H4 (cell line): Measurements from ENCODE around the gene TMLHE. TPM values are rescaled to one million over a fixed set of nuclear protein-coding genes. Genes with fewer than 3 reads are reported as not detected.
"Not testable (repeated sequence)": the region's sequence is repeated elsewhere in the genome, so short reads cannot be mapped to it uniquely, and the experiment has no call there.

Experiments used
- DNase-seq: peaks from one replicate; pipeline ENCODE4 v3.0.0-alpha.2; 2015; ENCODE audit warnings: low spot score
- total RNA-seq: library from RNA; depleted of rRNA; stranded (reverse); fragments of >200 nt; shearing (Covaris generic); gene quantifications from 2 replicates; pipeline ENCODE4 v1.2.3, GENCODE V29; 2014; rRNA removed

Gene TMLHE
- total RNA-seq, 1 experiment from 2014 or later: 10.9 TPM

GRCh38 chrX:155495134-155495533 is 117.6 kb downstream of the TMLHE start:
- not testable (repeated sequence) for DNase-seq

- DNase-seq: not testable (repeated sequence)
These were observed 121.3 kb downstream of the TMLHE start for GRCh38 chrX:155491421-155491820.

GRCh38 chrX:155477136-155477535 is 135.6 kb downstream of the TMLHE start:
- not testable (repeated sequence) for DNase-seq

- not testable (repeated sequence) for DNase-seq
These were observed 146.3 kb downstream of the TMLHE start for GRCh38 chrX:155466269-155466938.

- not testable (repeated sequence) for DNase-seq
These were observed 152.3 kb downstream of the TMLHE start for GRCh38 chrX:155460501-155460900.

- not testable (repeated sequence) for DNase-seq
These were observed 154.3 kb downstream of the TMLHE start, which contains the start of gene F8A3 for GRCh38 chrX:155458471-155458870. TSS of gene F8A3 (minus strand) at chrX:155458620. CDS start at chrX:155458600, 20 bp downstream.

GRCh38 chrX:155457761-155458447 is 154.8 kb downstream of the TMLHE start:
- not testable (repeated sequence) for DNase-seq

- DNase-seq: no peak
These were observed 171.7 kb downstream of the TMLHE start for GRCh38 chrX:155441097-155441496.

Other genes starting within 250 kb of the TMLHE start
- gene F8A2, start 230.9 kb downstream of the TMLHE start, total RNA-seq: not detected in 2 replicates
- gene F8A3, start 154.3 kb downstream of the TMLHE start, total RNA-seq: 0.41 and 5.0 TPM in 2 replicates
- 0.80 and 0.93 TPM in 2 replicates for gene SPRY3, start 366 bp downstream of the TMLHE start, total RNA-seq